Colonic mucosa (tissue), 4 donors: Measurements from ENCODE around the gene SAC3D1. TPM values are rescaled to one million over a fixed set of nuclear protein-coding genes. Genes with fewer than 3 reads are reported as not detected.
"Not testable (repeated sequence)": the region's sequence is repeated elsewhere in the genome, so short reads cannot be mapped to it uniquely, and the experiment has no call there.

Source experiments
- DNase-seq: peaks from one replicate; pipeline ENCODE4 v3.0.0-alpha.2; 2020
- H3K27ac ChIP-seq: fragments of 200-600 bp; one replicate; pipeline ENCODE4 v1.8.0; 2021
- H3K27me3 ChIP-seq: fragments of 200-600 bp; one replicate; pipeline ENCODE4 v1.8.0; 2021
- H3K36me3 ChIP-seq: fragments of 200-600 bp; one replicate; pipeline ENCODE4 v1.8.0; 2021
- H3K4me1 ChIP-seq: fragments of 200-600 bp; one replicate; pipeline ENCODE4 v1.8.0; 2021; ENCODE audit warnings: mild to moderate bottlenecking
- H3K4me3 ChIP-seq: fragments of 200-600 bp; one replicate; pipeline ENCODE4 v1.8.0; 2021
- H3K9ac ChIP-seq, 2 donors: one replicate each; pipeline ENCODE4 v1.7.0; 2013; ENCODE audit warnings: control low read depth in 2 of 2, low read depth in 2 of 2, low read length in 2 of 2
- H3K9me3 ChIP-seq: fragments of 200-600 bp; one replicate; pipeline ENCODE4 v1.8.0; 2021
- CTCF ChIP-seq: fragments of 200-600 bp; IDR thresholded peaks from one replicate; pipeline ENCODE4 v1.8.0; 2022; ENCODE audit warnings: antibody characterized with exemption, mild to moderate bottlenecking
- intact Hi-C: fragments of 100-400 bp; cut with DNase I; formaldehyde crosslinking; loops from one replicate; pipeline ENCODE4 v1.14.1; 2022
- total RNA-seq, 2 donors: library from RNA; stranded (reverse); fragmentation: NEBNext Ultra II Directional in 1 of 2; extraction: Animal tissue kit (Norgen Biotek cat#: 25700) in 1 of 2; gene quantifications; one replicate each; pipeline ENCODE4 v1.2.1, GENCODE V29; 2021
- donor health status: healthy.
- donor health status: DM: no; HTN: no; CAD: no.
- donor health status: DM: no; HTN: no; CAD: no.

The SAC3D1 gene
- total RNA-seq, 2 donors from 2014 or later = 12.9 to 26.7 TPM

- no peaks in the 10 kb centered on the region for H3K36me3 ChIP-seq
- no peaks in the 10 kb centered on the region for H3K9me3 ChIP-seq
- TF ChIP-seq CTCF = no peak
- DNase-seq = peak; percentile 90
- H3K4me3 ChIP-seq = no peak overlapping the region
- H3K27me3 ChIP-seq = no peaks in the 10 kb centered on the region
- intact Hi-C loops = loop anchor here (5.0 kb wide), 1 partner anchor 152 kb away; no protein-coding TSS in a partner anchor
- peaks cover 14% of the 10 kb centered on the region for H3K4me1 ChIP-seq
- peak overlapping the region; percentile 91 for H3K27ac ChIP-seq
- peak overlapping the region in 1 of 2 donors; percentile 88 for H3K9ac ChIP-seq
Observed at GRCh38 chr11:64998690-64999431, 42.1 kb upstream of the SAC3D1 start.

GRCh38 chr11:64999478-64999877, 41.5 kb upstream of the SAC3D1 start:
- H3K4me3 ChIP-seq = no peak overlapping the region
- TF ChIP-seq CTCF = no peak
- intact Hi-C loops = loop anchor here (5.0 kb wide), 1 partner anchor 152 kb away; no protein-coding TSS in a partner anchor
- no peaks in the 10 kb centered on the region for H3K9me3 ChIP-seq
- H3K9ac ChIP-seq = peak overlapping the region; percentile 12 to 88
- no peaks in the 10 kb centered on the region for H3K27me3 ChIP-seq
- peak overlapping the region; percentile 91 for H3K27ac ChIP-seq
- peak; percentile 80 for DNase-seq
- peaks cover 14% of the 10 kb centered on the region for H3K4me1 ChIP-seq
- H3K36me3 ChIP-seq = no peaks in the 10 kb centered on the region

- Histone ChIP-seq H3K27me3 (no peaks in the 10 kb centered on the region), H3K27ac (no peak overlapping the region), H3K9me3 (no peaks in the 10 kb centered on the region), H3K4me1 (no peaks in the 10 kb centered on the region), H3K36me3 (no peaks in the 10 kb centered on the region), H3K4me3 (no peak overlapping the region), H3K9ac (no peak overlapping the region)
- intact Hi-C loops = no loop called here
- TF ChIP-seq CTCF = no peak
- DNase-seq = no peak
Observed at GRCh38 chr11:65002706-65003105, 38.3 kb upstream of the SAC3D1 start.

GRCh38 chr11:65003282-65003681, 37.7 kb upstream of the SAC3D1 start:
- Histone ChIP-seq H3K27me3 (no peaks in the 10 kb centered on the region), H3K4me3 (no peak overlapping the region), H3K9ac (no peak overlapping the region), H3K4me1 (no peaks in the 10 kb centered on the region), H3K36me3 (no peaks in the 10 kb centered on the region), H3K9me3 (no peaks in the 10 kb centered on the region), H3K27ac (no peak overlapping the region)
- intact Hi-C loops = no loop called here
- DNase-seq = no peak
- no peak for TF ChIP-seq CTCF

GRCh38 chr11:65003968-65004367, 37.0 kb upstream of the SAC3D1 start:
- H3K9me3 ChIP-seq, H3K4me1 ChIP-seq, H3K36me3 ChIP-seq, H3K4me3 ChIP-seq, H3K27me3 ChIP-seq, H3K27ac ChIP-seq, H3K9ac ChIP-seq, DNase-seq, intact Hi-C loops: not testable (repeated sequence)

- H3K27me3 ChIP-seq = no peaks in the 10 kb centered on the region
- no peak overlapping the region for H3K4me3 ChIP-seq
- no peaks in the 10 kb centered on the region for H3K9me3 ChIP-seq
- no peak for DNase-seq
- H3K9ac ChIP-seq = no peak overlapping the region
- intact Hi-C loops = no loop called here
- H3K27ac ChIP-seq = no peak overlapping the region
- H3K36me3 ChIP-seq = no peaks in the 10 kb centered on the region
- H3K4me1 ChIP-seq = no peaks in the 10 kb centered on the region
- TF ChIP-seq CTCF = no peak
Observed at GRCh38 chr11:65008016-65008415, 33.0 kb upstream of the SAC3D1 start.
